GM10266 (cell line): Measurements from ENCODE around the gene C1orf21.
A peak's percentile ranks its signal among the peaks of the same experiment; 100 is the strongest.

ENCODE experiments used
- DNase-seq: peaks from one replicate; pipeline ENCODE4 v3.0.0; 2012; ENCODE audit errors: extremely low spot score
- TF ChIP-seq, protein P1 (sequence below): IDR thresholded peaks from 2 replicates; pipeline ENCODE4 v1.5.1; 2012; ENCODE audit warnings: mild to moderate bottlenecking, low read depth; ENCODE audit not compliant: control insufficient read depth, insufficient read depth; ENCODE audit errors: missing control alignments

Gene C1orf21

DNA sequence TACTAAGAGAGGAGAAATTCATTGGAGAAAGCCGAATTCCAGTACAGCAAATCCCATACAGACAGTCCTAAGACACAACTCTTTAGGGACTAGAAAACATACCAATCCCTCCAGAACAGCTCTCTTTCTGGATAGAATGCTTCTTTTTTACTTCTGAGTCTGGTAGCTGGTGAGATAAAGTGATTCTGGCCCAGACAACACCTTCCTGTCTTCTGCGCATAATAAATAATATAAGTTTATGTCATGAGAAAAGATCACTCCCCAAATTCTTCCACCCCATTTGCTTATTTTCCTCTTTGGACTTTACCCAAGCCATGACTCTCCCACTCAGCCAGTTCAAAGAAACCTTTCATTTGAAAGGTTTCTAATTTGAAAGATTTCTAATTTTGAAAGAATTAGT lies 269.4 kb downstream of the C1orf21 start:
- TF ChIP-seq, protein P1, sequence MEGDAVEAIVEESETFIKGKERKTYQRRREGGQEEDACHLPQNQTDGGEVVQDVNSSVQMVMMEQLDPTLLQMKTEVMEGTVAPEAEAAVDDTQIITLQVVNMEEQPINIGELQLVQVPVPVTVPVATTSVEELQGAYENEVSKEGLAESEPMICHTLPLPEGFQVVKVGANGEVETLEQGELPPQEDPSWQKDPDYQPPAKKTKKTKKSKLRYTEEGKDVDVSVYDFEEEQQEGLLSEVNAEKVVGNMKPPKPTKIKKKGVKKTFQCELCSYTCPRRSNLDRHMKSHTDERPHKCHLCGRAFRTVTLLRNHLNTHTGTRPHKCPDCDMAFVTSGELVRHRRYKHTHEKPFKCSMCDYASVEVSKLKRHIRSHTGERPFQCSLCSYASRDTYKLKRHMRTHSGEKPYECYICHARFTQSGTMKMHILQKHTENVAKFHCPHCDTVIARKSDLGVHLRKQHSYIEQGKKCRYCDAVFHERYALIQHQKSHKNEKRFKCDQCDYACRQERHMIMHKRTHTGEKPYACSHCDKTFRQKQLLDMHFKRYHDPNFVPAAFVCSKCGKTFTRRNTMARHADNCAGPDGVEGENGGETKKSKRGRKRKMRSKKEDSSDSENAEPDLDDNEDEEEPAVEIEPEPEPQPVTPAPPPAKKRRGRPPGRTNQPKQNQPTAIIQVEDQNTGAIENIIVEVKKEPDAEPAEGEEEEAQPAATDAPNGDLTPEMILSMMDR = no peak
- DNase-seq = no peak

DNA sequence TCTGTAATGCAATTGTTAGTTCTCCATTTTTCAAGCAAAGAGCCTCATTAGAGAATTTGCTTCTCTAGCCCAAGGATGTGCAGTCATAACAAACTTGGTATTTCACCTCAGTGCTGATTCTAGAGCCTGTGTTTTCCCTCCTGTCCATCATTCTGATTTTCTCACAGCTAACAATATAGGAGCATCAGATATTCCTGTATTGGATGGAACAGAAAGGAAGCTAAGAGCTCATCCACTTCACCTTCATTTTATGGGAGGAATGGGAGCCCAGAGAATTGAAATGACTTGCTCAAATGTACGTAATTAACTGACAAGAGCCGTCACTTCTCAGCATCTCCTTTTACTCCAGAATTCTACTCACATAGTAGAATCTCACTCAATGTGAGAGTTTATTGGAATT lies 271.2 kb downstream of the C1orf21 start:
- no peak for DNase-seq
- TF ChIP-seq, protein P1 = no peak

DNA sequence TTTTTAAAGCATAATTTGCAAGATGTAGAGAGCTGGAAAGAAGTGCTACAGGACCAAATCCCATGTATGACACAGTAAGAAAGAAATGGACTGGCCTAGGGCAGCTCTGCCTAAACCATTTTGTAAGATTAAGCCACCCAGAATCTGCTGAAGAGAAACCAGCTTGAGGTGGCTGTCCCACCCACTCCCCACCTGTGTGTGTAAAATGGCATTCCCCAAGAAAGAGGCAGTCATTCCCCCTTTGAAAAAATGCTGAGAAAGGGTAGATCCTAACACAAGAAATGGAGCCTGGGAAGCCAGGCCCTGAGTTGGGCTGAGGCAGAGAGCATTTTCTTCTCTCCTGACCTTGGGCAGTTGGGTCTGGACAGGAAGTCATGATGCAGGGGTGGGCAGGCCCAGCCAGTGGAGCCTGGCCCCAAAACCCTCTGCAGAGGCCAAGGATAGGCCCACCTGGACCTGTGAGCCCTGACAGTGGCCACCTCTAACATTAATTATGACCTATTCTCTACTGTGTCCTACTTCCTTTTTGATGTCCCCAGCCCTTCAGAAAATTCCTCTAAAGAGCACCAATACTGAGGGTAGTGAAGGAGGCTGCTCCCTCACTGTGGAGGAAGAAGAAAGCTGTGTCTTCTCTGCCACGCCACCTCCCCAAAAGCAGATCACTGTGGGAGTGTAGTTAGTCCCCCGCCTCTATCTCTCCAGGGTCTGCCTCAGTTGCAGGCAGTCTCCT lies 273.8 kb downstream of the C1orf21 start:
- no peak for DNase-seq
- TF ChIP-seq, protein P1 = no peak

DNA sequence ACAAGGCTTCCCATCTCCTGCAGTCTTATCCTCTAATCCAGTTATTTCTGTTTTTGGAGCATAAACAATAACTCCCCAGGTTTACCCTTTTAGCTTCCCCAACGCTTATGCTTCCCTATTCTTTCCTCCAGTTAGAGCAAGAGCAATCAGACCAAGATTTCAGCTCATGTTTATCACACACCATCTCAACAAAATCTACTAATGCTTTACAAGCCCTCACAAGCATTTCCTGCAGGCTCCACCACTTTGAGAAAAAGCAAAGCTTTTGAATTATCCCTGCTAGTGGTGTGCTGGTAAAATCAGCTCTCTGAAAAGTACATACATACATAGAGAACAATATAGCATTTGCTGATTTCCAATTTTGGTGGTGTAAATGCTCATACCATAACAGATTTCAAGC lies 275.0 kb downstream of the C1orf21 start:
- TF ChIP-seq, protein P1 = no peak

DNA sequence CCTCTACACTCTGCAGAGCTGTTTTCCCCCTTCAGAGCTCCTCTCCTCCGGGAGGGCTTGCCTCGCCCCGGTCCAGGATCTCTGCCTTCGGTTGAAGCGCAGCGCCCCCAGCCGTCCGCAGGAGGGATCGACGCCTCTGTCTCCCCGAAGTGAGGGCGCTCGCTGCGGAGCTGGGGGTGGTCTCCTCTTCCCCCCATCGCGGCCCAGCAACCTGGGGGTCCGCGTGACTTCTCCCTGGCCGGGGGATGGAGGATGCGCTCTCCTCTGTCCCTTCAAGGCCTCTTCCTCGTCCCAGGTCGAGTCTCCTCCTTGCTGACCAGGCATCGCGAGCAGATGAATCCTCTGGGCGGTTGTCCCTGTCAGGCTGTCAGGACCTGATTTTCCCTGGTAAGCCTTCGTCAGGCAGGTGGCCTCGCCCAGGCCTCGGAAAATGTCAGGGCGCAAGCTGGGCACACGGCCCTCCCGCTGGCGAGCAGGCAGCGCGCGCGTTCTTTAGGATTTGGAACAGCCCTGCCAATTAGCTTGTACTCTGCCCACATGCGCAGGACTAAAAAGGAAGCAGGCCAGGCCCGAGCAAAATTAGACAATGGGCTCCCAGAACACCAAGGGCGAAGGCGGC lies 277.3 kb downstream of the C1orf21 start:
- TF ChIP-seq, protein P1 = peak; percentile 88
- DNase-seq = peak; percentile 67

More for the DNA sequence above, 275.0 kb downstream of the C1orf21 start:
- no peak for DNase-seq

DNA sequence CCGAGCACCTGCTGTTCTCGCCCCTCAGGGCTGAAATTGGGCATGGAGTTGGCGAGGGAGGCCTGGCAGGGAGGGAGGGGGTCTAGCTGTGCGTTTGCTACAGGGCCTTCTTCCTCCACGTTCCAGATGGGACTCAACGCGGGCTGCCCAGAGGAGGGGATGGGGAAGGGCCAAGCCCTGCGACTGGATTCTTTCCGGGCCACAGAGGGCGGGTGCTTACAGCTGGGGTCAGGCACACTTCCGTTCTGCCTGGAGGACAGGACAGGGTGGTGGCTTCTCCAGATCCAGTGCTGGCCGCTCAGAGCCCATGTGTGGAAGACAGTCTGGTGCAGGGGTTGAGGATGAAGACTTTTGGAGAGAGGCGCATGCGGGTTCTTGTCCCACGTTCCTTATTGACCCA lies 277.8 kb downstream of the C1orf21 start:
- DNase-seq = no peak
- TF ChIP-seq, protein P1 = no peak

DNA sequence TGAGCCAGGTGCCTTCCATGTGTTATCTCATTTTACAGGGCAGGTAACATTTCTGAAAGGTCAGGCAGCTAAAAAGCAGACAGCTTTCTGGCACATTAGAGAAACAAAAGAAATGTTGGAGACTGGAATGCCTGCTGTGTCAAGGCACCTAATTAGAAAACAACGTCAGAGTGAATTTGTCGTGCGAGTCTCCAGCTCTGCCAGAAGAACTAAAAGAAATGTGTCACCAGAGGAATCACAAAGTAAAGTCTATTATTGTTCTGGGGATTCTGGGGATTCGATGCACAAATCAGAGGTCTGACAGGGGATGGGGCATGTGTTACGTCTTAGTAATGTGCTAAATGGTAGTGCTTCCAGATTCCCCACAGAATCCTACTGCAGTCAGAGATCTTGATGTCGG lies 278.5 kb downstream of the C1orf21 start:
- no peak for DNase-seq
- TF ChIP-seq, protein P1 = no peak
